Mammary epithelial cell (primary cell): Measurements from ENCODE around the gene AGPAT3.

Experiments used
- EZH2 ChIP-seq: IDR thresholded peaks from 2 replicates; pipeline ENCODE4 v1.6.1; 2012; ENCODE audit warnings: low read length, inconsistent platforms, borderline replicate concordance
- TF ChIP-seq, protein P1 (sequence below), 2 donors: IDR thresholded peaks in 1 of 2; conservative IDR thresholded peaks in 1 of 2; 2 replicates each; pipeline ENCODE4 v1.5.1; 2011 to 2012; ENCODE audit warnings: inconsistent platforms in 2 of 2, low read length in 2 of 2, mild to moderate bottlenecking in 2 of 2, control low read depth in 1 of 2, low read depth in 1 of 2; ENCODE audit not compliant: insufficient read depth in 1 of 2; ENCODE audit errors: extremely low read depth in 1 of 2

DNA sequence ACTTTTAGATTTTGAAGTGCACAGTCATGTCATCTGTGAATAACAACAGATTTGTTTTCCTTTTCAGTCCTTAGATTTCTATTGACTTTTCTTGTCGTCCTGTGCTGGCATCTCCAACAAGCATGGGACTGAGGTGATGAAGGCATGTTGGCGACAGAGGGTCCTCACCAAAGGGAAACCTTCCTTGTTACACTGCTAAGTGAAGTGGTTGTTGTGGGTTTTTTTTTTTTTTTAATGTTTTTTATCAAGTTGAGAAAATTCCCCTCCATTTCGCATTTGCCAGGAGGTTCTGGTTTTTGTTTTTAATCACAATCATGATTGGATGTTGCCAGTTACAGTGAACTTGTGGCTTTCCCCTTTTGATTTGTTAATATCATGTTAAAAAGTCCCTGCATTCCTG, 24.0 kb downstream of the AGPAT3 start:
- TF ChIP-seq, protein P1, sequence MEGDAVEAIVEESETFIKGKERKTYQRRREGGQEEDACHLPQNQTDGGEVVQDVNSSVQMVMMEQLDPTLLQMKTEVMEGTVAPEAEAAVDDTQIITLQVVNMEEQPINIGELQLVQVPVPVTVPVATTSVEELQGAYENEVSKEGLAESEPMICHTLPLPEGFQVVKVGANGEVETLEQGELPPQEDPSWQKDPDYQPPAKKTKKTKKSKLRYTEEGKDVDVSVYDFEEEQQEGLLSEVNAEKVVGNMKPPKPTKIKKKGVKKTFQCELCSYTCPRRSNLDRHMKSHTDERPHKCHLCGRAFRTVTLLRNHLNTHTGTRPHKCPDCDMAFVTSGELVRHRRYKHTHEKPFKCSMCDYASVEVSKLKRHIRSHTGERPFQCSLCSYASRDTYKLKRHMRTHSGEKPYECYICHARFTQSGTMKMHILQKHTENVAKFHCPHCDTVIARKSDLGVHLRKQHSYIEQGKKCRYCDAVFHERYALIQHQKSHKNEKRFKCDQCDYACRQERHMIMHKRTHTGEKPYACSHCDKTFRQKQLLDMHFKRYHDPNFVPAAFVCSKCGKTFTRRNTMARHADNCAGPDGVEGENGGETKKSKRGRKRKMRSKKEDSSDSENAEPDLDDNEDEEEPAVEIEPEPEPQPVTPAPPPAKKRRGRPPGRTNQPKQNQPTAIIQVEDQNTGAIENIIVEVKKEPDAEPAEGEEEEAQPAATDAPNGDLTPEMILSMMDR (conservative IDR thresholded peaks at IDR 0.05 in 1 of 2, IDR thresholded peaks at IDR 0.05 in 1 of 2; ENCODE audit: extremely low read depth in 1 of 2, insufficient read depth in 1 of 2, low read depth in 1 of 2, low read length in 2 of 2) = no peak
- no peak for TF ChIP-seq EZH2
